ENCODE data around the gene NDUFAF4. TPM values are rescaled to one million over a fixed set of nuclear protein-coding genes. Genes with fewer than 3 reads are reported as not detected.

NDUFAF4 gene
- total RNA-seq, 6 experiments from 2014 or later = 30.2 to 41.5 (median 34.6) TPM

GRCh38 chr6:96852605-96853004 is 45.1 kb downstream of the NDUFAF4 start:
- H3K4me3 Mint-ChIP-seq = no peak overlapping the region

GRCh38 chr6:96851858-96852257 is 45.8 kb downstream of the NDUFAF4 start:
- TF ChIP-seq CTCF (IDR thresholded peaks at IDR 0.05) = no peak
- no peak overlapping the region for H3K4me3 Mint-ChIP-seq
- no peak overlapping the region for H3K27ac Mint-ChIP-seq
- no peaks in the 10 kb centered on the region; the same call in 1 of the 2 replicates for H3K9me3 Mint-ChIP-seq
- H3K36me3 Mint-ChIP-seq (ENCODE audit: low read depth) = no peaks in the 10 kb centered on the region
- DNase-seq = no peak
- no peaks in the 10 kb centered on the region for H3K4me1 Mint-ChIP-seq (ENCODE audit: low read depth)
- H3K27me3 Mint-ChIP-seq (ENCODE audit: insufficient read depth) = peaks cover 3% of the 10 kb centered on the region; the same call in 1 of the 2 replicates

More at GRCh38 chr6:96852605-96853004, 45.1 kb downstream of the NDUFAF4 start:
- Mint-ChIP-seq H3K36me3 (ENCODE audit: low read depth) (no peaks in the 10 kb centered on the region), H3K27me3 (ENCODE audit: insufficient read depth) (peaks cover 6% of the 10 kb centered on the region; the same call in 1 of the 2 replicates), H3K9me3 (no peaks in the 10 kb centered on the region), H3K27ac (no peak overlapping the region), H3K4me1 (ENCODE audit: low read depth) (no peaks in the 10 kb centered on the region)
- no peak for TF ChIP-seq CTCF (IDR thresholded peaks at IDR 0.05)
- DNase-seq = no peak

GRCh38 chr6:96849615-96850014 is 48.1 kb downstream of the NDUFAF4 start:
- Mint-ChIP-seq H3K27ac (no peak overlapping the region), H3K9me3 (no peaks in the 10 kb centered on the region; the same call in 1 of the 2 replicates), H3K36me3 (ENCODE audit: low read depth) (no peaks in the 10 kb centered on the region), H3K4me3 (no peak overlapping the region), H3K4me1 (ENCODE audit: low read depth) (no peaks in the 10 kb centered on the region), H3K27me3 (ENCODE audit: insufficient read depth) (peaks cover 1% of the 10 kb centered on the region)
- no peak for DNase-seq
- no peak for TF ChIP-seq CTCF (IDR thresholded peaks at IDR 0.05)

GRCh38 chr6:96844530-96844929 is 53.2 kb downstream of the NDUFAF4 start:
- H3K27me3 Mint-ChIP-seq (ENCODE audit: insufficient read depth) = no peaks in the 10 kb centered on the region; the same call in 1 of the 2 replicates
- DNase-seq = no peak
- no peak overlapping the region for H3K4me3 Mint-ChIP-seq
- no peak overlapping the region for H3K27ac Mint-ChIP-seq
- no peak for TF ChIP-seq CTCF (IDR thresholded peaks at IDR 0.05)
- no peaks in the 10 kb centered on the region for H3K36me3 Mint-ChIP-seq (ENCODE audit: low read depth)
- H3K9me3 Mint-ChIP-seq = no peaks in the 10 kb centered on the region; the same call in 1 of the 2 replicates
- H3K4me1 Mint-ChIP-seq (ENCODE audit: low read depth) = peaks cover 13% of the 10 kb centered on the region

- DNase-seq = peak; percentile 7
- Mint-ChIP-seq H3K4me3 (no peak overlapping the region), H3K4me1 (ENCODE audit: low read depth) (peaks cover 22% of the 10 kb centered on the region), H3K27ac (no peak overlapping the region), H3K36me3 (ENCODE audit: low read depth) (no peaks in the 10 kb centered on the region), H3K27me3 (ENCODE audit: insufficient read depth) (peaks cover 2% of the 10 kb centered on the region), H3K9me3 (no peaks in the 10 kb centered on the region)
- TF ChIP-seq CTCF (IDR thresholded peaks at IDR 0.05) = no peak
Observed at GRCh38 chr6:96841345-96841744, 56.3 kb downstream of the NDUFAF4 start.

Other genes starting within 250 kb of the NDUFAF4 start
- 1 to 10 TPM; 1.4 to 2.5 (median 2.1) TPM for gene GPR63, start 60.4 kb downstream of the NDUFAF4 start, total RNA-seq (2021; fragmentation: NEBNext Ultra II Directional; extraction: Animal tissue kit (Norgen Biotek cat#: 25700))
- not detected for gene KLHL32, start 26.8 kb upstream of the NDUFAF4 start, total RNA-seq (2021; fragmentation: NEBNext Ultra II Directional; extraction: Animal tissue kit (Norgen Biotek cat#: 25700))